ENCODE results near the gene CNOT6. TPM values are rescaled to one million over a fixed set of nuclear protein-coding genes. Genes with fewer than 3 reads are reported as not detected.

Gene CNOT6
- total RNA-seq, 4 donors from 2014 or later = 8.9 to 12.2 (median 11.2) TPM

DNA sequence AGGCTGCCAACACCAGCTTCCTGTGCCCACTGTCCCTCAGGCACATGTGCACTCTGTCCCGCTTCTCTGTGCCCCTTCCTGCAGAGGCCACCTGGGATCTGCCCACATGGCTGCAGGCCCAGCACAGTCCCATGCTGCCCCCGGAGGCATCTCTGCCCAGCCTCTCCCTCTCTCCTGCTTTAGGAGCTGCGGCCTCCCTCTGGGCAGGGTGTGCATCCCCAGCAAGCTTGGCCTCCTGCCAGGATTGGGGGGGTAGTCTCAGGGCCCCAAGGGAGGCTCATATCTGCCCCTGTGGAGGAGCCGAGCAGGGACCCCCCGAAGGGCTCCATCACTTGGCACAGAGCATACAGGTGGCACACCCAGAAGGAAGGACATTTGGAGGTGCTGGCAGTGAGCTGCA, 130.4 kb downstream of the CNOT6 start:
- 34 to 40% methylated on average over 3 to 5 of the region's 5 CpGs for WGBS, 2 donors
- no peak overlapping the region for H3K4me3 ChIP-seq (ENCODE audit: low read depth, poor library complexity, severe bottlenecking)
- DNase-seq (ENCODE audit: low spot score in 2 of 2) = no peak
- intact Hi-C loops (cut with DNase I; ENCODE audit: low total_unique reads) = no loop called here
- TF ChIP-seq, protein P1, sequence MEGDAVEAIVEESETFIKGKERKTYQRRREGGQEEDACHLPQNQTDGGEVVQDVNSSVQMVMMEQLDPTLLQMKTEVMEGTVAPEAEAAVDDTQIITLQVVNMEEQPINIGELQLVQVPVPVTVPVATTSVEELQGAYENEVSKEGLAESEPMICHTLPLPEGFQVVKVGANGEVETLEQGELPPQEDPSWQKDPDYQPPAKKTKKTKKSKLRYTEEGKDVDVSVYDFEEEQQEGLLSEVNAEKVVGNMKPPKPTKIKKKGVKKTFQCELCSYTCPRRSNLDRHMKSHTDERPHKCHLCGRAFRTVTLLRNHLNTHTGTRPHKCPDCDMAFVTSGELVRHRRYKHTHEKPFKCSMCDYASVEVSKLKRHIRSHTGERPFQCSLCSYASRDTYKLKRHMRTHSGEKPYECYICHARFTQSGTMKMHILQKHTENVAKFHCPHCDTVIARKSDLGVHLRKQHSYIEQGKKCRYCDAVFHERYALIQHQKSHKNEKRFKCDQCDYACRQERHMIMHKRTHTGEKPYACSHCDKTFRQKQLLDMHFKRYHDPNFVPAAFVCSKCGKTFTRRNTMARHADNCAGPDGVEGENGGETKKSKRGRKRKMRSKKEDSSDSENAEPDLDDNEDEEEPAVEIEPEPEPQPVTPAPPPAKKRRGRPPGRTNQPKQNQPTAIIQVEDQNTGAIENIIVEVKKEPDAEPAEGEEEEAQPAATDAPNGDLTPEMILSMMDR (IDR thresholded peaks at IDR 0.05) = no peak
- TF ChIP-seq POLR2A (IDR thresholded peaks at IDR 0.05) = no peak

DNA sequence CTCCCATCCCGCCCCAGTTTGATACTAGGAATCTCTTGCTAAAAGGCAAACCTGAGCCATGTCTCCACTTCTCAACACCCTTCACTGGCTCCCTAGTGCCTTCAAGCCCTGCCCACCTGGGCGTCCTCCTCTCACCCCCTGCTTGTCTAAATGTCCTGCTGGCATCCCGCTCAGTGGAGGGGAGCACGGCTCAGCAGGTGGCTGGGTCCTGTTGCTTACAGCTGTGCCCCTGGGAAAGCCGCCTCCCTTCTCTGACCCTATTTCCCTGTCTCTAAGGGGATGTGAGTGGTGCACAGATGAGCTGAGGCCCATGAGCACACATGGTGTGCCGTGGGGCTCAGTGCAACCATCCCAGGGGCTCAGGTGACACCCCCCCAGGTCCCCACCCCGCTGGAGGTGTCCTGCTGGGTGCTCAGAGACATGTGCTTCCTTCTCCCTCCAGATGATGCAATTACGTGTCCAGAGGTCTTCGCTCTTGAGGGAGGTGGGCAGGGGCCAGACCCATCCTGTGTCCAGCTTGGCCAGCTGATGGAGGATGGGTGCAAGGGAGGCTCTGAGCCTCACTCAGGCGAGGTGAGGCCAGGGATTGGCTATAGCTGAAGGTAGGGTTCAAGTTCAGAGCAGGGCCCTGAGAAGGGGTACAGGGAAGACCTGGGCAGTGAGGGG, 131.1 kb downstream of the CNOT6 start:
- intact Hi-C loops (cut with DNase I; ENCODE audit: low total_unique reads) = no loop called here
- DNase-seq (ENCODE audit: low spot score in 2 of 2) = no peak
- WGBS, 2 donors = 65 to 75% methylated on average over 10 of the region's 10 CpGs
- no peak overlapping the region for H3K4me3 ChIP-seq (ENCODE audit: low read depth, poor library complexity, severe bottlenecking)
- no peak for TF ChIP-seq POLR2A (IDR thresholded peaks at IDR 0.05)

GRCh38 chr5:180625791-180626660, 131.8 kb downstream of the CNOT6 start:
- H3K4me3 ChIP-seq (ENCODE audit: low read depth, poor library complexity, severe bottlenecking) = no peak overlapping the region
- no peak for TF ChIP-seq POLR2A (IDR thresholded peaks at IDR 0.05)
- TF ChIP-seq, protein P1 (IDR thresholded peaks at IDR 0.05) = no peak
- no peak for DNase-seq (ENCODE audit: low spot score in 2 of 2)
- intact Hi-C loops (cut with DNase I; ENCODE audit: low total_unique reads) = no loop called here
- WGBS, 2 donors = 83 to 85% methylated on average over 25 of the region's 25 CpGs

DNA sequence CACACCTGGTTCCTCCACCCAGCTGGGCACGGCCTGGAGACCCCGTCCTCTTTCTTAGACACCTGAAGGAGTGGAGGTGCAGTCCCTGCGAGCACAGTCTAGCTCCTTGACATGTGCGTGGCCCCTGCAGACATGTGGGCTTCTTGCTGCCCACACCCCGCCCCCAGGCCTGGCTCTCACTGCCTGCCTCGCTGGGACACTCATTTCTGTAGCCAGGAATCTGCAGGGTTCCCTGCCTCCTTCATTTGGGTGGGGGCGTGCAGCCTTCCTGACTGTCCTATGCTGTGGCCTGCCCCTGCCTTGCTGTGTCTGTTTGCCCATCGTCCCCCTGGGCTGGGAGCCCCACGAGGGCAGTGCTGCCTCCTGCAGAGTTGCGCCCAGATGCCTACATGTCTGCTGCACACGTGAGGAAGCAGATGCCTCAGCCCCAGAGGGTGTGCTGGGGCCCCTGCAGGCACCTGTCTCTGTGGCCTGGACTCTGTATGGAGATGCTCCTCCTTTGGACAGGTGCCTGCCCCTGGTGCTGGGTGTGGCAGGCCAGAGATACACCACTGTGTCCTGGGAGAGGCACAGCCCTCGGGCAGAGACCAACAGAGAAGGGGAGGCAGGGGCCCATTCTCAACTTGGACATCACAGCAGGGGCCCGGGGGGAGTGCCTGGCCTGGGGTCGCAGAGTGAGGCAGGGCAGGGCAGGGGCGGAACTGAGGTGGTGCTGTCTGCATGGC, 132.6 kb downstream of the CNOT6 start:
- TF ChIP-seq, protein P1 (IDR thresholded peaks at IDR 0.05) = no peak
- TF ChIP-seq POLR2A (IDR thresholded peaks at IDR 0.05) = no peak
- intact Hi-C loops (cut with DNase I; ENCODE audit: low total_unique reads) = no loop called here
- DNase-seq (ENCODE audit: low spot score in 2 of 2) = no peak
- WGBS, 2 donors = 52 to 59% methylated on average over 11 to 12 of the region's 15 CpGs
- no peak overlapping the region for H3K4me3 ChIP-seq (ENCODE audit: low read depth, poor library complexity, severe bottlenecking)

GRCh38 chr5:180627386-180628120, 133.4 kb downstream of the CNOT6 start:
- WGBS, 2 donors = 76 to 90% methylated on average over 8 to 12 of the region's 12 CpGs
- no peak for DNase-seq (ENCODE audit: low spot score in 2 of 2)
- intact Hi-C loops (cut with DNase I; ENCODE audit: low total_unique reads) = no loop called here
- no peak overlapping the region for H3K4me3 ChIP-seq (ENCODE audit: low read depth, poor library complexity, severe bottlenecking)
- TF ChIP-seq POLR2A (IDR thresholded peaks at IDR 0.05) = no peak

Other genes with a start within 250 kb of the CNOT6 start
- gene MAPK9, start 202.3 kb upstream of the CNOT6 start, total RNA-seq = 10 to 100 TPM; 10.4 to 18.4 (median 15.4) TPM
- gene GFPT2, start 141.0 kb upstream of the CNOT6 start, total RNA-seq = 1 to 10 TPM; 2.5 to 8.4 (median 3.8) TPM
- gene SCGB3A1, start 97.1 kb downstream of the CNOT6 start, total RNA-seq = 1 to 10 TPM in 3 of 4 donors, not detected in 1; 2.6 to 3.5 (median 3.5) TPM
- 10 to 100 TPM in 1 of 4 donors, 1 to 10 TPM in 3; 2.1 to 11.6 (median 4.0) TPM for gene FLT4, start 155.2 kb downstream of the CNOT6 start, total RNA-seq
- not detected for gene OR2Y1, start 245.7 kb downstream of the CNOT6 start, total RNA-seq

All from lower leg skin (tissue), 4 donors.